PC-3 (cell line): ENCODE data around the gene SERINC2. TPM values are rescaled to one million over a fixed set of nuclear protein-coding genes. Genes with fewer than 3 reads are reported as not detected.

Source experiments
- ATAC-seq: fragments of 200-7000 bp; cut with Tn5 transposase; 2 replicates; pipeline ENCODE4 v1.9.1; 2020; ENCODE audit warnings: mild to moderate bottlenecking, moderate library complexity
- BruUV-seq: library from RNA; stranded (reverse); fragments of 400-500 nt; replicated peaks from 2 replicates; lab custom pipeline; 2021; lab: Mats Ljungman, UMichigan
- CTCF ChIA-PET: fragments of 300-600 bp; sonication (Branson Sonifier 250); formaldehyde crosslinking; loops from one replicate; lab custom pipeline; 2022; ENCODE audit warnings: antibody characterized with exemption; lab: Charles Lee
- POLR2A ChIA-PET: fragments of 300-600 bp; sonication (Branson Sonifier 250); formaldehyde crosslinking; loops from one replicate; lab custom pipeline; 2022; ENCODE audit warnings: antibody characterized with exemption; ENCODE audit not compliant: unreplicated experiment; lab: Charles Lee
- DNase-seq: peaks from one replicate; pipeline ENCODE4 v3.0.0-alpha.2; 2015
- H2AFZ ChIP-seq: fragments of 300-600 bp; sonication (generic); 2 replicates; pipeline ENCODE4 v1.6.0; 2016; ENCODE audit warnings: antibody characterized with exemption, low read length
- H3F3A ChIP-seq: fragments of 300-600 bp; sonication (generic); one replicate; pipeline ENCODE4 v1.6.0; 2017; ENCODE audit warnings: antibody characterized with exemption, low read length, control low read depth, mild to moderate bottlenecking; ENCODE audit not compliant: unreplicated experiment
- H3K27ac ChIP-seq: fragments of 300-600 bp; sonication (generic); 2 replicates; pipeline ENCODE4 v1.5.1; 2016; ENCODE audit warnings: mild to moderate bottlenecking, low read length
- H3K27me3 ChIP-seq: fragments of 300-600 bp; sonication (generic); 2 replicates; pipeline ENCODE4 v1.6.1; 2016; ENCODE audit warnings: low read length, mixed read lengths
- H3K36me3 ChIP-seq: fragments of 300-600 bp; sonication (generic); 2 replicates; pipeline ENCODE4 v1.6.1; 2016; ENCODE audit warnings: low read depth, mixed run types, low read length, mixed read lengths
- H3K4me1 ChIP-seq: fragments of 300-600 bp; sonication (generic); 2 replicates; pipeline ENCODE4 v1.5.1; 2016; ENCODE audit warnings: low read length; ENCODE audit not compliant: insufficient read depth
- H3K4me2 ChIP-seq: fragments of 300-600 bp; sonication (generic); 2 replicates; pipeline ENCODE4 v1.6.0; 2016; ENCODE audit warnings: low read length
- H3K4me3 ChIP-seq: fragments of 300-600 bp; sonication (generic); 2 replicates; pipeline ENCODE4 v1.5.1; 2016; ENCODE audit warnings: mild to moderate bottlenecking, low read length, mixed read lengths
- H3K79me2 ChIP-seq: fragments of 300-600 bp; sonication (generic); 2 replicates; pipeline ENCODE4 v1.6.1; 2017; ENCODE audit warnings: low read length, mixed read lengths
- H3K9ac ChIP-seq: fragments of 300-600 bp; sonication (generic); 2 replicates; pipeline ENCODE4 v1.6.0; 2016; ENCODE audit warnings: mild to moderate bottlenecking, low read length
- H3K9me2 ChIP-seq: fragments of 300-600 bp; sonication (generic); replicated peaks from 2 replicates; pipeline ENCODE4 v1.6.1; 2016; ENCODE audit warnings: mixed run types, low read length, mixed read lengths
- H3K9me3 ChIP-seq: fragments of 300-600 bp; sonication (generic); 2 replicates; pipeline ENCODE4 v1.6.1; 2016; ENCODE audit warnings: low read length, mixed read lengths
- H4K20me1 ChIP-seq: fragments of 300-600 bp; sonication (generic); 2 replicates; pipeline ENCODE4 v1.6.1; 2016; ENCODE audit warnings: low read length, mixed read lengths
- EZH2 ChIP-seq: fragments of 300-600 bp; sonication (generic); IDR thresholded peaks from one replicate; pipeline ENCODE4 v1.6.1; 2017; ENCODE audit warnings: antibody characterized with exemption, mild to moderate bottlenecking, low read length; ENCODE audit not compliant: unreplicated experiment
- EZH2phosphoT487 ChIP-seq: fragments of 300-600 bp; sonication (generic); IDR thresholded peaks from 2 replicates; pipeline ENCODE4 v1.6.1; 2018; ENCODE audit warnings: mild to moderate bottlenecking, antibody characterized with exemption, low read length, borderline replicate concordance
- intact Hi-C: fragments of 100-400 bp; cut with micrococcal nuclease; formaldehyde crosslinking; loops from 2 replicates; pipeline ENCODE4 v1.9.0; 2023
- total RNA-seq: library from RNA; depleted of rRNA; stranded (reverse); fragments of >200 nt; gene quantifications from 2 replicates; pipeline ENCODE4 v1.2.3, GENCODE V29; 2014
- TF ChIP-seq, protein P1 (sequence below): fragments of 300-600 bp; sonication (generic); conservative IDR thresholded peaks from 2 replicates; pipeline ENCODE4 v1.5.1; 2017; ENCODE audit warnings: antibody characterized with exemption, low read depth, mild to moderate bottlenecking, low read length

The SERINC2 gene
- total RNA-seq, 1 experiment from 2014 or later = 51.5 TPM

DNA sequence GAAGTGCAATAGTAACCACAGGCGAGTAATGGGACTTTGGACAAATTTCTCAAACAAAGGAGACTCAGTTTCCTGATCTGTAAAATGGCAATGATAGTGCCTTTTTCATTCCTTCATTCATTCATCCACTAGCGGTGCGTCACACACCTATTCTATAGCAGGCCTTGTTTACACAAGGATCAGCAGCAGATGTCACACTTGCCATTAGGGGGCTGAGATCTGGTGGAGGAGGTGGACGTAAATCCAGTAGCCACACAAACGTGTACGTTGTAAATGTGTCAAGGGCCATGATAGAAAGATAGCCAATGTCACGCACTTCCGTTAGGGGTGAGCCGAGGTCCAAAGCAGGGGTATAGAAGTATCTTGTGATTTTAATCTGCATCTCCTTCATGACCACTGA lies 34.2 kb downstream of the SERINC2 start:
- DNase-seq (no peak), ATAC-seq (no peak)
- H3K4me2 ChIP-seq = no peak overlapping the region
- H3K27me3 ChIP-seq = 0 out of 2 replicates have a peak, but pooled peaks cover 2% of the 10 kb centered on the region
- H3K9ac ChIP-seq = no peak overlapping the region
- no peaks in the 10 kb centered on the region for H3K9me2 ChIP-seq
- ChIA-PET POLR2A (no interaction called here), CTCF (no interaction called here)
- TF ChIP-seq, protein P1, sequence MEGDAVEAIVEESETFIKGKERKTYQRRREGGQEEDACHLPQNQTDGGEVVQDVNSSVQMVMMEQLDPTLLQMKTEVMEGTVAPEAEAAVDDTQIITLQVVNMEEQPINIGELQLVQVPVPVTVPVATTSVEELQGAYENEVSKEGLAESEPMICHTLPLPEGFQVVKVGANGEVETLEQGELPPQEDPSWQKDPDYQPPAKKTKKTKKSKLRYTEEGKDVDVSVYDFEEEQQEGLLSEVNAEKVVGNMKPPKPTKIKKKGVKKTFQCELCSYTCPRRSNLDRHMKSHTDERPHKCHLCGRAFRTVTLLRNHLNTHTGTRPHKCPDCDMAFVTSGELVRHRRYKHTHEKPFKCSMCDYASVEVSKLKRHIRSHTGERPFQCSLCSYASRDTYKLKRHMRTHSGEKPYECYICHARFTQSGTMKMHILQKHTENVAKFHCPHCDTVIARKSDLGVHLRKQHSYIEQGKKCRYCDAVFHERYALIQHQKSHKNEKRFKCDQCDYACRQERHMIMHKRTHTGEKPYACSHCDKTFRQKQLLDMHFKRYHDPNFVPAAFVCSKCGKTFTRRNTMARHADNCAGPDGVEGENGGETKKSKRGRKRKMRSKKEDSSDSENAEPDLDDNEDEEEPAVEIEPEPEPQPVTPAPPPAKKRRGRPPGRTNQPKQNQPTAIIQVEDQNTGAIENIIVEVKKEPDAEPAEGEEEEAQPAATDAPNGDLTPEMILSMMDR = no peak
- no peak for TF ChIP-seq EZH2phosphoT487
- no peak for TF ChIP-seq EZH2
- H3F3A ChIP-seq = no peaks in the 10 kb centered on the region
- H3K4me1 ChIP-seq = no peaks in the 10 kb centered on the region
- intact Hi-C loops = no loop called here
- H2AFZ ChIP-seq = no peak overlapping the region
- BruUV-seq = no TSS peak
- H3K79me2 ChIP-seq = no peaks in the 10 kb centered on the region
- H3K27ac ChIP-seq = no peak overlapping the region
- H3K36me3 ChIP-seq = no peaks in the 10 kb centered on the region
- H3K4me3 ChIP-seq = no peak overlapping the region
- H3K9me3 ChIP-seq = no peaks in the 10 kb centered on the region
- H4K20me1 ChIP-seq = no peaks in the 10 kb centered on the region

DNA sequence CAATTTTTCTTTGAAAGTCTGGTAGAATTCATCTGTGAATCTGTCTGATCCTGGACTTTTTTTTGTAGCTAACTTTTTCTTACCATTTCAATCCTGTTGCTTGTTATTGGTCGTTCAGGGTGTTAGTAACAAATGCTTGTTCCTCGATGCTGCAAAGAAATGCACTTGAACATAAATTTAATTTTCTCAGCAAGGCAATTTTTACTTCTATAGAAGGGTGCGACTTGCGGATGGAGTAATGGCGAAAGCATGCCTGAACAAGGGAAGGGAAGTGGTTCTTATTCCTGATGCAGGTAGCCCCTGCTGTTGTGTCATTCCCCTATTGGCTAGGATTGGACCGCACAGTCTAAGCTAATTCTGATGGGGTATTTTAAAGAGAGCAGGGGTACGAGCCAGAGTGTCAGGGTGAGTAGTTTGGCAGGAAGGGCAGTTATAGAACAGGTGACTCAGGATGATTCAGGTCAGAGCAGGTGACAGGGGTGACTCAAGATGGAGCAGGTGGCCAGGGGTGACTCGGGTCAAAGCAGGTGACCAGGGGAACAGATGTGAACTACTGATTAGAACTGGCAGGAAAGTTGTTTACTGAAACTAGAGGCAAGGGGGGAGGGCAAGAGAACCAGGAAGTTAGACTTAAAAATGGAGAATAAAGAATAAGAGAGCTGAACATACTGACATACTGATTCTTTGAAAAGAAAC lies 40.5 kb downstream of the SERINC2 start:
- no peak for ATAC-seq
- Histone ChIP-seq H3K4me2 (no peak overlapping the region), H3K9me2 (no peaks in the 10 kb centered on the region), H3K9me3 (peaks cover 28% of the 10 kb centered on the region; the same call in 1 of the 2 replicates), H3K4me1 (no peaks in the 10 kb centered on the region), H4K20me1 (no peaks in the 10 kb centered on the region), H3K27me3 (no peaks in the 10 kb centered on the region), H3K4me3 (no peak overlapping the region), H3K27ac (no peak overlapping the region), H3K36me3 (peaks cover under 1% of the 10 kb centered on the region; the same call in 1 of the 2 replicates), H3K9ac (no peak overlapping the region), H3K79me2 (no peaks in the 10 kb centered on the region), H2AFZ (no peak overlapping the region), H3F3A (no peaks in the 10 kb centered on the region)
- DNase-seq = no peak
- CTCF ChIA-PET = no interaction called here
- intact Hi-C loops = no loop called here
- TF ChIP-seq EZH2phosphoT487 (no peak), EZH2 (no peak)
- TF ChIP-seq, protein P1 = no peak
- no TSS peak for BruUV-seq
- POLR2A ChIA-PET = no interaction called here

DNA sequence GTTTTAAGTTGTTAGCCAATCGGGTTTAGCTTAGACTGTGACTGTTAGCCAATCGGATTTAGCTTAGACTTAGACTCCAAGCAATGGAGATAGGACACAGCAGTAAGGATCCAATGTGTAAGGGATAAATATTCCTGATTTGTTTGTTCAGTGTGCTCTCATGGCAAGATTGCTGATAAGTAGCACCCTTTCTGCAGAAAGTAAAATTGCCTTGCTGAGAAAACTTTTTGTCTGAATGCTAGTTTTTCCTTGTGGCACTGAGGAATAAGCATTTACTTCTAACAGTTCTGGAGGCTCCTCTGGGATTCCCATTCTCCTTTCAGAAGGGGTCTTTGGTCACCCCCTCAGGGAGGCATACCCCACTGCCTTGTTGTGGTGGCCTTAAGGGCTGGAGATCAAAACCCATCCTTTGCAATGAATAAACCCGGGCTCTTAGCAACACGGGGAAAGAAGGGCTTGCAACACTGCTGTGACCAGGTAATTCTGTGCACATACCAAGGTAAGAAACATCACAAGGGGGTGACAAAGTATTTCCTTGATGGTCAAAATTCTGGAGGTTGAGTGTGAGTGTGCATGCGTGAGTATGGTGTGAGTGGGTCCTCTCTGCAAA lies 45.4 kb downstream of the SERINC2 start:
- ATAC-seq = no peak
- Histone ChIP-seq H3K27me3 (no peaks in the 10 kb centered on the region), H4K20me1 (no peaks in the 10 kb centered on the region), H3K27ac (no peak overlapping the region), H2AFZ (no peak overlapping the region), H3K9me2 (no peaks in the 10 kb centered on the region), H3K36me3 (peaks cover 4% of the 10 kb centered on the region; the same call in 1 of the 2 replicates), H3K4me1 (no peaks in the 10 kb centered on the region), H3K79me2 (no peaks in the 10 kb centered on the region), H3K9ac (no peak overlapping the region), H3K4me2 (no peak overlapping the region), H3F3A (no peaks in the 10 kb centered on the region), H3K9me3 (peaks cover 23% of the 10 kb centered on the region; the same call in 1 of the 2 replicates), H3K4me3 (no peak overlapping the region)
- POLR2A ChIA-PET = no interaction called here
- BruUV-seq = no TSS peak
- TF ChIP-seq EZH2phosphoT487 (no peak), EZH2 (no peak)
- TF ChIP-seq, protein P1 = no peak
- DNase-seq = no peak
- CTCF ChIA-PET = no interaction called here
- intact Hi-C loops = no loop called here
